ENCODE data around the gene NPAS1. TPM values are rescaled to one million over a fixed set of nuclear protein-coding genes. Genes with fewer than 3 reads are reported as not detected.

The NPAS1 gene
- total RNA-seq, 1 donor from 2014 or later: 3.6 TPM

GRCh38 chr19:47020992-47021496 is 1.4 kb downstream of the NPAS1 start:
- Histone ChIP-seq H2AFZ (ENCODE audit: low read depth, low read length) (no peak overlapping the region), H3K9ac (ENCODE audit: low read length) (no peak overlapping the region), H3K79me2 (ENCODE audit: insufficient read depth, low read length) (no peaks in the 10 kb centered on the region), H3K27ac (ENCODE audit: low read depth, low read length) (no peak overlapping the region), H3K36me3 (ENCODE audit: insufficient read depth, low read length) (no peaks in the 10 kb centered on the region), H3K4me1 (ENCODE audit: insufficient read depth, low read length) (peaks cover 8% of the 10 kb centered on the region), H3K9me3 (ENCODE audit: insufficient read depth, low read depth, low read length) (no peaks in the 10 kb centered on the region), H3K4me3 (ENCODE audit: insufficient read depth, low read depth, low read length) (no peak overlapping the region), H3K27me3 (ENCODE audit: insufficient read depth, low read length) (peaks cover 39% of the 10 kb centered on the region), H3K4me2 (ENCODE audit: low read length) (peak overlapping the region; percentile 76), H4K20me1 (ENCODE audit: insufficient read depth, low read length) (peaks cover 5% of the 10 kb centered on the region)
- Mint-ChIP-seq H3K4me3 (ENCODE audit: unreplicated experiment) (no peak overlapping the region), H3K4me1 (ENCODE audit: low read depth, unreplicated experiment) (peaks cover 1% of the 10 kb centered on the region), H3K36me3 (ENCODE audit: low read depth, unreplicated experiment) (no peaks in the 10 kb centered on the region), H3K9me3 (ENCODE audit: unreplicated experiment) (no peaks in the 10 kb centered on the region), H3K27me3 (ENCODE audit: low read depth, unreplicated experiment) (peaks cover 38% of the 10 kb centered on the region), H3K27ac (ENCODE audit: unreplicated experiment) (no peak overlapping the region)
- DNase-seq (ENCODE audit: low read depth) (no peak), FAIRE-seq (no peak)
- TF ChIP-seq CTCF (IDR thresholded peaks at IDR 0.05; ENCODE audit: insufficient read depth, low read depth, low read length): no peak
- no peak for TF ChIP-seq EZH2 (IDR thresholded peaks at IDR 0.05; ENCODE audit: insufficient read depth, low read length)

- no peaks in the 10 kb centered on the region for H3K36me3 ChIP-seq (ENCODE audit: insufficient read depth, low read length)
- H3K9ac ChIP-seq (ENCODE audit: low read length): no peak overlapping the region
- H3K4me1 ChIP-seq (ENCODE audit: insufficient read depth, low read length): peaks cover 8% of the 10 kb centered on the region
- no peaks in the 10 kb centered on the region for H3K9me3 ChIP-seq (ENCODE audit: insufficient read depth, low read depth, low read length)
- H3K79me2 ChIP-seq (ENCODE audit: insufficient read depth, low read length): no peaks in the 10 kb centered on the region
- FAIRE-seq (no peak), DNase-seq (ENCODE audit: low read depth) (no peak)
- H4K20me1 ChIP-seq (ENCODE audit: insufficient read depth, low read length): peaks cover 5% of the 10 kb centered on the region
- TF ChIP-seq EZH2 (IDR thresholded peaks at IDR 0.05; ENCODE audit: insufficient read depth, low read length) (peak; percentile 91), CTCF (IDR thresholded peaks at IDR 0.05; ENCODE audit: insufficient read depth, low read depth, low read length) (no peak)
- H3K27me3 Mint-ChIP-seq (ENCODE audit: low read depth, unreplicated experiment): peaks cover 42% of the 10 kb centered on the region
- no peak overlapping the region for H3K4me3 Mint-ChIP-seq (ENCODE audit: unreplicated experiment)
- H3K4me2 ChIP-seq (ENCODE audit: low read length): peak overlapping the region; percentile 76
- no peaks in the 10 kb centered on the region for H3K9me3 Mint-ChIP-seq (ENCODE audit: unreplicated experiment)
- peaks cover 1% of the 10 kb centered on the region for H3K4me1 Mint-ChIP-seq (ENCODE audit: low read depth, unreplicated experiment)
- no peak overlapping the region for H2AFZ ChIP-seq (ENCODE audit: low read depth, low read length)
- no peak overlapping the region for H3K27ac Mint-ChIP-seq (ENCODE audit: unreplicated experiment)
- no peak overlapping the region for H3K27ac ChIP-seq (ENCODE audit: low read depth, low read length)
- H3K36me3 Mint-ChIP-seq (ENCODE audit: low read depth, unreplicated experiment): no peaks in the 10 kb centered on the region
- no peak overlapping the region for H3K4me3 ChIP-seq (ENCODE audit: insufficient read depth, low read depth, low read length)
- peaks cover 39% of the 10 kb centered on the region for H3K27me3 ChIP-seq (ENCODE audit: insufficient read depth, low read length)
Observed at GRCh38 chr19:47021536-47022139, 2.0 kb downstream of the NPAS1 start.

GRCh38 chr19:47022140-47022536 is 2.5 kb downstream of the NPAS1 start:
- H3K4me3 Mint-ChIP-seq (ENCODE audit: unreplicated experiment): no peak overlapping the region
- TF ChIP-seq EZH2 (IDR thresholded peaks at IDR 0.05; ENCODE audit: insufficient read depth, low read length): no peak
- TF ChIP-seq CTCF (IDR thresholded peaks at IDR 0.05; ENCODE audit: insufficient read depth, low read depth, low read length): no peak
- no peaks in the 10 kb centered on the region for H3K9me3 Mint-ChIP-seq (ENCODE audit: unreplicated experiment)
- no peaks in the 10 kb centered on the region for H3K36me3 ChIP-seq (ENCODE audit: insufficient read depth, low read length)
- no peaks in the 10 kb centered on the region for H3K36me3 Mint-ChIP-seq (ENCODE audit: low read depth, unreplicated experiment)
- H3K4me3 ChIP-seq (ENCODE audit: insufficient read depth, low read depth, low read length): no peak overlapping the region
- no peak overlapping the region for H2AFZ ChIP-seq (ENCODE audit: low read depth, low read length)
- H3K27me3 ChIP-seq (ENCODE audit: insufficient read depth, low read length): peaks cover 39% of the 10 kb centered on the region
- H3K9ac ChIP-seq (ENCODE audit: low read length): no peak overlapping the region
- H3K27ac ChIP-seq (ENCODE audit: low read depth, low read length): no peak overlapping the region
- H3K27ac Mint-ChIP-seq (ENCODE audit: unreplicated experiment): no peak overlapping the region
- peaks cover 1% of the 10 kb centered on the region for H3K4me1 Mint-ChIP-seq (ENCODE audit: low read depth, unreplicated experiment)
- peaks cover 42% of the 10 kb centered on the region for H3K27me3 Mint-ChIP-seq (ENCODE audit: low read depth, unreplicated experiment)
- no peaks in the 10 kb centered on the region for H3K79me2 ChIP-seq (ENCODE audit: insufficient read depth, low read length)
- peaks cover 8% of the 10 kb centered on the region for H3K4me1 ChIP-seq (ENCODE audit: insufficient read depth, low read length)
- no peak overlapping the region for H3K4me2 ChIP-seq (ENCODE audit: low read length)
- H4K20me1 ChIP-seq (ENCODE audit: insufficient read depth, low read length): peaks cover 5% of the 10 kb centered on the region
- no peak for FAIRE-seq
- DNase-seq (ENCODE audit: low read depth): no peak
- no peaks in the 10 kb centered on the region for H3K9me3 ChIP-seq (ENCODE audit: insufficient read depth, low read depth, low read length)

Measured in astrocyte (in vitro differentiated cells and primary cell).